Measurements from ENCODE around the gene G6PC3. TPM values are rescaled to one million over a fixed set of nuclear protein-coding genes. Genes with fewer than 3 reads are reported as not detected.

Gene G6PC3
- total RNA-seq, 1 experiment from 2014 or later = 47.0 TPM

DNA sequence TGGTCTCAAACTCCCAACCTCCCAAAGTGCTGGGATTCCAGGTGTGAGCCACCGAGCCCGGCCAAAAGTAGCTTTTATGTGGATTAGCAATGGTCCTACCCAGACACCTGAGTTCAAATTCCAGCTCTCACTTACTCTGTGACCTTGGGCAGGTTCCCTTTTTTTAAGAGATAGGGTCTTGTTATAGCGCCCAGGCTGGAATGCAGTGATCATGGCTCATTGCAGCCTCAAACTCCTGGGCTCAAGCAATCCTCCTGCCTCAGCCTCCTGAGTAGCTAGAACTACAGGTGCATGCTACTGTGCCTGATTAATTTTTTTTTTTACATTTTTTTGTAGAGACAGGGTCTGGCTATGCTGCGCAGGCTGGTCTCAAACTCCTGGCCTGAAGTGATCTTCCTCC is 36.3 kb downstream of the G6PC3 start:
- H3K36me3 ChIP-seq (ENCODE audit: insufficient read depth, low read length, poor library complexity, severe bottlenecking) = no peaks in the 10 kb centered on the region
- BruUV-seq (replicated peaks) = no TSS peak
- POLR2A ChIA-PET (ENCODE audit: low non-redundant PET) = no interaction called here

DNA sequence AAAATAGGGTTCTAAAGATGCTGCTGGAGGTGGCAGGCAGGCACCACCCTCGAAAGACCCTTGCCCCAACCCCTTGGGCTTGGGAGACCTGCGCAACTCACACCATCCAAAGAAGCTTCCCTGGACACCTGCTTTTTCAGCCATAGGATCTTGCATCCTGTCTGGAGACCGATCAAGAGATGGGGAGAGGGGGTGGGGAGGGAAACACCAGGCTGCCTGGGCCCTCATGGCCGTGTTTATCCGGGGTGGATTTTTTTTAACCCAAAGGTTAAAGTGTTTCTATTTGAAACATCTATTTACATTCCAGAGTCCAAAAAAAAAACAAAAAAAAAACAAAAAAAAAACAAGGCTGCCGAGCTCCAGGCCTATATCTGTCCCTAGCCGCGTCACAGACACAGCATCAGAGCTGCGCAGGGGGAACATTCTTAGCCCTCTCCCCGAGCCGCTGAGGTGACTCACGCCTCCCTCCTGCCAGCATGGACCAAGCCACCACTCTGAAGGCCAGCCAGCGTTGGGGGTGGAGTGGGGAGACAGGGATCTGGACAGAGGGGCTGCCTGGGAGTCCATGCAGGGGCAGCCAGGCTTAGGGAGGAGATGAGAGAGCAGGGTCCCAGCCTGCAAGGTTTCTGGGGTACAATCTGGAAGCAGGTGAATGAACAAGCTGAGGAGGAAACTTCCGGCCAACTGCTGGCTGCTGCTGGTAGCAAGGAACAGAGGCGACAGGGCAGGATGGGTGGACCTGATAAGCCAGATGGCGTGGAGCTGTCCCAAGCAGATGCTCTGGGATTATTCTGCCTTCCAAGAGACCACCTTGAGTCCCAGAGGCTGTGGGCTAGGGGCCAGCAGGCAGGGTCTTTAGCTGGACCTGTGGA is 38.1 kb downstream of the G6PC3 start:
- no peak for TF ChIP-seq EZH2 (IDR thresholded peaks at IDR 0.05; ENCODE audit: borderline replicate concordance, low read depth, low read length, poor library complexity, severe bottlenecking)
- TF ChIP-seq, protein P1, sequence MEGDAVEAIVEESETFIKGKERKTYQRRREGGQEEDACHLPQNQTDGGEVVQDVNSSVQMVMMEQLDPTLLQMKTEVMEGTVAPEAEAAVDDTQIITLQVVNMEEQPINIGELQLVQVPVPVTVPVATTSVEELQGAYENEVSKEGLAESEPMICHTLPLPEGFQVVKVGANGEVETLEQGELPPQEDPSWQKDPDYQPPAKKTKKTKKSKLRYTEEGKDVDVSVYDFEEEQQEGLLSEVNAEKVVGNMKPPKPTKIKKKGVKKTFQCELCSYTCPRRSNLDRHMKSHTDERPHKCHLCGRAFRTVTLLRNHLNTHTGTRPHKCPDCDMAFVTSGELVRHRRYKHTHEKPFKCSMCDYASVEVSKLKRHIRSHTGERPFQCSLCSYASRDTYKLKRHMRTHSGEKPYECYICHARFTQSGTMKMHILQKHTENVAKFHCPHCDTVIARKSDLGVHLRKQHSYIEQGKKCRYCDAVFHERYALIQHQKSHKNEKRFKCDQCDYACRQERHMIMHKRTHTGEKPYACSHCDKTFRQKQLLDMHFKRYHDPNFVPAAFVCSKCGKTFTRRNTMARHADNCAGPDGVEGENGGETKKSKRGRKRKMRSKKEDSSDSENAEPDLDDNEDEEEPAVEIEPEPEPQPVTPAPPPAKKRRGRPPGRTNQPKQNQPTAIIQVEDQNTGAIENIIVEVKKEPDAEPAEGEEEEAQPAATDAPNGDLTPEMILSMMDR (conservative IDR thresholded peaks at IDR 0.05; ENCODE audit: low read depth, low read length) = no peak
- BruUV-seq (replicated peaks) = no TSS peak
- Histone ChIP-seq H3K4me3 (ENCODE audit: low read depth, low read length, poor library complexity, severe bottlenecking) (no peak overlapping the region), H3K4me1 (ENCODE audit: insufficient read depth, low read length, poor library complexity, severe bottlenecking) (peaks cover 43% of the 10 kb centered on the region), H3K27me3 (replicated peaks; ENCODE audit: insufficient read depth, low read depth, low read length, poor library complexity) (no peaks in the 10 kb centered on the region), H3K36me3 (ENCODE audit: insufficient read depth, low read length, poor library complexity, severe bottlenecking) (no peaks in the 10 kb centered on the region), H3K27ac (ENCODE audit: low read depth, low read length, poor library complexity, severe bottlenecking) (no peak overlapping the region), H3K9me3 (ENCODE audit: low read depth, low read length, poor library complexity, severe bottlenecking) (no peaks in the 10 kb centered on the region)
- ChIA-PET CTCF (interaction anchor here (1.0 kb wide), 1 partner anchor 15 kb away, joined by 9 read pairs; the partner anchor contains the start of gene HDAC5), POLR2A (ENCODE audit: low non-redundant PET) (no interaction called here)
- intact Hi-C loops (cut with micrococcal nuclease; ENCODE audit: unreplicated experiment) = no loop called here
- DNase-seq (ENCODE audit: low spot score) = no peak

More for the DNA sequence above, 36.3 kb downstream of the G6PC3 start:
- no peak for DNase-seq (ENCODE audit: low spot score)
- Histone ChIP-seq H3K9me3 (ENCODE audit: low read depth, low read length, poor library complexity, severe bottlenecking) (no peaks in the 10 kb centered on the region), H3K27ac (ENCODE audit: low read depth, low read length, poor library complexity, severe bottlenecking) (no peak overlapping the region), H3K4me3 (ENCODE audit: low read depth, low read length, poor library complexity, severe bottlenecking) (no peak overlapping the region), H3K27me3 (replicated peaks; ENCODE audit: insufficient read depth, low read depth, low read length, poor library complexity) (no peaks in the 10 kb centered on the region), H3K4me1 (ENCODE audit: insufficient read depth, low read length, poor library complexity, severe bottlenecking) (peaks cover 40% of the 10 kb centered on the region)
- CTCF ChIA-PET = interaction anchor here (1.1 kb wide), 1 partner anchor 9 kb away, joined by 3 read pairs; no protein-coding TSS in a partner anchor
- TF ChIP-seq, protein P1 (conservative IDR thresholded peaks at IDR 0.05; ENCODE audit: low read depth, low read length) = no peak
- TF ChIP-seq EZH2 (IDR thresholded peaks at IDR 0.05; ENCODE audit: borderline replicate concordance, low read depth, low read length, poor library complexity, severe bottlenecking) = no peak
- intact Hi-C loops (cut with micrococcal nuclease; ENCODE audit: unreplicated experiment) = no loop called here

DNA sequence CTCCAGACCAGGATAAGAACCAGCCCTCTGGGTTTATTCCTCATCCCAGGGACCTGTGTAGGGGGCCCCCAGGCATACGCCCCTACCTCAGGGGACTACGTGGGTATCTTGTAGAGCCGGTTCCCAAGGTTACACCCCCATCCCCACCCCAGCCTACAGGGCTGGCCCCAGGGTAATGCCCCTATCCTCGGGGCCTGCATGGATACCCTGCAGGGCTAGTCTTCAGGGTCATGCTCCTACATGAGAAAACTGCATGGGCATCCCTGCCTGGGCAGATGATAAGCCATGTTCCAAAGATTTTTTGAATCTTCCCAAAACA is 38.7 kb downstream of the G6PC3 start:
- POLR2A ChIA-PET (ENCODE audit: low non-redundant PET) = no interaction called here
- intact Hi-C loops (cut with micrococcal nuclease; ENCODE audit: unreplicated experiment) = no loop called here
- H3K4me3 ChIP-seq (ENCODE audit: low read depth, low read length, poor library complexity, severe bottlenecking) = no peak overlapping the region
- H3K27me3 ChIP-seq (replicated peaks; ENCODE audit: insufficient read depth, low read depth, low read length, poor library complexity) = no peaks in the 10 kb centered on the region
- no peaks in the 10 kb centered on the region for H3K36me3 ChIP-seq (ENCODE audit: insufficient read depth, low read length, poor library complexity, severe bottlenecking)
- DNase-seq (ENCODE audit: low spot score) = no peak
- H3K4me1 ChIP-seq (ENCODE audit: insufficient read depth, low read length, poor library complexity, severe bottlenecking) = peaks cover 43% of the 10 kb centered on the region
- no TSS peak for BruUV-seq (replicated peaks)
- no peak overlapping the region for H3K27ac ChIP-seq (ENCODE audit: low read depth, low read length, poor library complexity, severe bottlenecking)
- CTCF ChIA-PET = interaction anchor here (1.0 kb wide), 1 partner anchor 14 kb away, joined by 9 read pairs; the partner anchor contains the start of gene HDAC5
- H3K9me3 ChIP-seq (ENCODE audit: low read depth, low read length, poor library complexity, severe bottlenecking) = no peaks in the 10 kb centered on the region
- TF ChIP-seq EZH2 (IDR thresholded peaks at IDR 0.05; ENCODE audit: borderline replicate concordance, low read depth, low read length, poor library complexity, severe bottlenecking) = no peak
- TF ChIP-seq, protein P1 (conservative IDR thresholded peaks at IDR 0.05; ENCODE audit: low read depth, low read length) = no peak
